Fibroblast of lung (primary cell): ENCODE measurements around the gene UBE4B. TPM values are rescaled to one million over a fixed set of nuclear protein-coding genes. Genes with fewer than 3 reads are reported as not detected.

Experiments used
- DNase-seq, 2 donors: peaks; one replicate each; pipeline versions ENCODE4 v3.0.0 to v3.0.0-alpha.2; 2010; ENCODE audit warnings: low read depth in 2 of 2
- H2AFZ ChIP-seq: 2 replicates; pipeline ENCODE4 v1.5.1; 2012; ENCODE audit warnings: low read length, control low read depth, inconsistent platforms
- H3K27ac ChIP-seq: 2 replicates; pipeline ENCODE4 v1.5.1; 2011; ENCODE audit warnings: low read length, control low read depth; ENCODE audit not compliant: insufficient read depth
- H3K27me3 ChIP-seq: 2 replicates; pipeline ENCODE4 v1.5.1; 2011; ENCODE audit warnings: mild to moderate bottlenecking, low read length; ENCODE audit not compliant: control insufficient read depth, insufficient read depth
- H3K36me3 ChIP-seq: 2 replicates; pipeline ENCODE4 v1.5.1; 2011; ENCODE audit warnings: low read length; ENCODE audit not compliant: control insufficient read depth, insufficient read depth
- H3K4me1 ChIP-seq: 2 replicates; pipeline ENCODE4 v1.5.1; 2011; ENCODE audit warnings: low read length; ENCODE audit not compliant: control insufficient read depth, insufficient read depth; ENCODE audit errors: extremely low read depth
- H3K4me2 ChIP-seq: 2 replicates; pipeline ENCODE4 v1.5.1; 2011; ENCODE audit warnings: low read length, control low read depth; ENCODE audit not compliant: insufficient read depth; ENCODE audit errors: extremely low read depth
- H3K4me3 ChIP-seq, 4 experiments: fragments of 200-600 bp in 1 of 4; sonication (generic) in 1 of 4; replicated peaks in 1 of 4; 2 replicates each; pipeline ENCODE4 v1.5.1; 2011 to 2016; ENCODE audit warnings: low read length in 4 of 4, low read depth in 3 of 4, mild to moderate bottlenecking in 3 of 4, control low read depth in 2 of 4, inconsistent platforms in 1 of 4, mixed read lengths in 1 of 4; ENCODE audit not compliant: insufficient read depth in 1 of 4; ENCODE audit errors: control extremely low read depth in 1 of 4
- H3K79me2 ChIP-seq: 2 replicates; pipeline ENCODE4 v1.5.1; 2012; ENCODE audit warnings: mild to moderate bottlenecking, low read length, inconsistent platforms; ENCODE audit not compliant: control insufficient read depth, insufficient read depth
- H3K9ac ChIP-seq: 2 replicates; pipeline ENCODE4 v1.5.1; 2011; ENCODE audit warnings: mild to moderate bottlenecking, low read length, control low read depth; ENCODE audit not compliant: insufficient read depth
- H3K9me3 ChIP-seq: 2 replicates; pipeline ENCODE4 v1.5.1; 2012; ENCODE audit warnings: low read depth, low read length; ENCODE audit not compliant: control insufficient read depth, insufficient read depth
- H4K20me1 ChIP-seq: 2 replicates; pipeline ENCODE4 v1.5.1; 2011; ENCODE audit warnings: low read length; ENCODE audit not compliant: control insufficient read depth, insufficient read depth; ENCODE audit errors: extremely low read depth
- CTCF ChIP-seq, 2 donors: IDR thresholded peaks in 1 of 2; conservative IDR thresholded peaks in 1 of 2; 1 replicate in 1 of 2; 2 replicates in 1 of 2; pipeline ENCODE4 v1.5.1; 2011 to 2012; ENCODE audit warnings: low read length in 2 of 2, control low read depth in 1 of 2, inconsistent platforms in 1 of 2, low read depth in 1 of 2, mild to moderate bottlenecking in 1 of 2
- EZH2 ChIP-seq: IDR thresholded peaks from 2 replicates; pipeline ENCODE4 v1.5.1; 2012; ENCODE audit warnings: low read length, control low read depth, mild to moderate bottlenecking; ENCODE audit errors: missing control alignments
- polyA plus RNA-seq, 2 donors: library from polyadenylated mRNA; depleted of rRNA in 1 of 2; stranded (reverse) in 1 of 2; unstranded in 1 of 2; fragments of >200 nt; gene quantifications; 2 replicates each; pipeline ENCODE4 v1.2.1, GENCODE V29; 2011 to 2012; ENCODE audit warnings: missing spikeins in 1 of 2
- total RNA-seq: library from RNA; depleted of rRNA; stranded (reverse); fragments of >200 nt; gene quantifications from 2 replicates; pipeline ENCODE4 v1.2.1, GENCODE V29; 2014

Gene UBE4B
- total and polyA plus RNA-seq, 2 donors (not counting 1 experiment from before 2014, with no cell fraction given) = 21.9 to 30.7 TPM

GRCh38 chr1:10084045-10084444 lies 51.3 kb downstream of the UBE4B start:
- Histone ChIP-seq H3K9me3 (no peaks in the 10 kb centered on the region), H3K27ac (no peak overlapping the region), H3K9ac (no peak overlapping the region), H3K79me2 (no peaks in the 10 kb centered on the region), H3K27me3 (no peaks in the 10 kb centered on the region), H3K36me3 (peaks cover 2% of the 10 kb centered on the region), H3K4me1 (no peaks in the 10 kb centered on the region), H3K4me2 (no peak overlapping the region), H3K4me3 (no peak overlapping the region), H2AFZ (no peak overlapping the region), H4K20me1 (no peaks in the 10 kb centered on the region)
- no peak for TF ChIP-seq EZH2
- no peak for TF ChIP-seq CTCF (conservative IDR thresholded peaks at IDR 0.05 in 1 of 2, IDR thresholded peaks at IDR 0.05 in 1 of 2; ENCODE audit: low read depth in 1 of 2, low read length in 2 of 2)
- no peak for DNase-seq

- no peaks in the 10 kb centered on the region for H3K79me2 ChIP-seq
- no peak for TF ChIP-seq EZH2
- TF ChIP-seq CTCF (conservative IDR thresholded peaks at IDR 0.05 in 1 of 2, IDR thresholded peaks at IDR 0.05 in 1 of 2; ENCODE audit: low read depth in 1 of 2, low read length in 2 of 2) = no peak
Observed at GRCh38 chr1:10085076-10085475, 52.3 kb downstream of the UBE4B start.

GRCh38 chr1:10087210-10087609 lies 54.5 kb downstream of the UBE4B start:
- H3K79me2 ChIP-seq = no peaks in the 10 kb centered on the region
- DNase-seq = no peak

More at GRCh38 chr1:10085076-10085475, 52.3 kb downstream of the UBE4B start:
- Histone ChIP-seq H3K27ac (no peak overlapping the region), H4K20me1 (no peaks in the 10 kb centered on the region), H2AFZ (no peak overlapping the region), H3K9me3 (no peaks in the 10 kb centered on the region), H3K4me1 (no peaks in the 10 kb centered on the region), H3K36me3 (peaks cover 2% of the 10 kb centered on the region), H3K9ac (no peak overlapping the region), H3K4me3 (no peak overlapping the region), H3K27me3 (no peaks in the 10 kb centered on the region), H3K4me2 (no peak overlapping the region)
- no peak for DNase-seq

More at GRCh38 chr1:10087210-10087609, 54.5 kb downstream of the UBE4B start:
- Histone ChIP-seq H3K27ac (no peak overlapping the region), H3K27me3 (no peaks in the 10 kb centered on the region), H3K4me1 (no peaks in the 10 kb centered on the region), H3K36me3 (peaks cover 2% of the 10 kb centered on the region), H3K4me3 (no peak overlapping the region), H4K20me1 (no peaks in the 10 kb centered on the region), H2AFZ (no peak overlapping the region), H3K4me2 (no peak overlapping the region), H3K9me3 (no peaks in the 10 kb centered on the region), H3K9ac (no peak overlapping the region)
- TF ChIP-seq CTCF (conservative IDR thresholded peaks at IDR 0.05 in 1 of 2, IDR thresholded peaks at IDR 0.05 in 1 of 2; ENCODE audit: low read depth in 1 of 2, low read length in 2 of 2) = no peak
- TF ChIP-seq EZH2 = no peak
